ENCODE data around the gene EFHC2.

DNA sequence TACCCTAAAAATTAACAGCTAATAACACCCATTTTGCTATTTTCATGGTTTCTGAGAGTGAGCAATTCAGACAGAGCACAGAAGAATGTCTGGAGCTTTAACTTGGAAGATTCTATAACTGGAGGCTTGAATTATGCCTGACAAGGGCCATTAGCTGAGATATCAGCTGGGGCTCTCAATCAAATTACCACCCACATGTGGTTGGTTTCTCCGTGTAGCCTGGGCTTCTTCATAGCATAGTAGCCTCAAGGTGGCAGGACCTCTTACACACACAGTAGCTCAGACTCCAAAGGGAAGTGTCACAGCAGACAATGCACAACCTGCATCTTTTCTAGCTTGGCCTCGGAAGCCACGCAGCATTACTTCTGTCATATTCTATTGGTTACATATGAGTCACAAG lies 127.3 kb downstream of the EFHC2 start:
- TF ChIP-seq, protein P1, sequence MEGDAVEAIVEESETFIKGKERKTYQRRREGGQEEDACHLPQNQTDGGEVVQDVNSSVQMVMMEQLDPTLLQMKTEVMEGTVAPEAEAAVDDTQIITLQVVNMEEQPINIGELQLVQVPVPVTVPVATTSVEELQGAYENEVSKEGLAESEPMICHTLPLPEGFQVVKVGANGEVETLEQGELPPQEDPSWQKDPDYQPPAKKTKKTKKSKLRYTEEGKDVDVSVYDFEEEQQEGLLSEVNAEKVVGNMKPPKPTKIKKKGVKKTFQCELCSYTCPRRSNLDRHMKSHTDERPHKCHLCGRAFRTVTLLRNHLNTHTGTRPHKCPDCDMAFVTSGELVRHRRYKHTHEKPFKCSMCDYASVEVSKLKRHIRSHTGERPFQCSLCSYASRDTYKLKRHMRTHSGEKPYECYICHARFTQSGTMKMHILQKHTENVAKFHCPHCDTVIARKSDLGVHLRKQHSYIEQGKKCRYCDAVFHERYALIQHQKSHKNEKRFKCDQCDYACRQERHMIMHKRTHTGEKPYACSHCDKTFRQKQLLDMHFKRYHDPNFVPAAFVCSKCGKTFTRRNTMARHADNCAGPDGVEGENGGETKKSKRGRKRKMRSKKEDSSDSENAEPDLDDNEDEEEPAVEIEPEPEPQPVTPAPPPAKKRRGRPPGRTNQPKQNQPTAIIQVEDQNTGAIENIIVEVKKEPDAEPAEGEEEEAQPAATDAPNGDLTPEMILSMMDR (IDR thresholded peaks at IDR 0.05 in 8 of 11, conservative IDR thresholded peaks at IDR 0.05 in 3 of 11) = no peak
- TF ChIP-seq POLR2AphosphoS5 (IDR thresholded peaks at IDR 0.05) = no peak
- TF ChIP-seq POLR2A (IDR thresholded peaks at IDR 0.05) = no peak
